Common myeloid progenitor, CD34-positive (primary cell): ENCODE data around the gene KIT.

Experiments
- CTCF ChIA-PET: fragments of 350-600 bp; sonication (Branson Sonifier 250); formaldehyde crosslinking; loops from one replicate; lab custom pipeline; 2021; ENCODE audit warnings: antibody characterized with exemption; lab: Charles Lee
- POLR2A ChIA-PET: fragments of 350-600 bp; sonication (Branson Sonifier 250); formaldehyde crosslinking; loops from one replicate; lab custom pipeline; 2021; ENCODE audit warnings: antibody characterized with exemption; lab: Charles Lee
- DNase-seq, 3 donors: peaks; one replicate each; pipeline versions ENCODE4 v3.0.0 to v3.0.0-alpha.2; 2013
- H3K27ac ChIP-seq, 2 experiments: 1 replicate in 1 of 2; 2 replicates in 1 of 2; pipeline ENCODE4 v1.7.0; 2013; ENCODE audit warnings: inconsistent platforms in 2 of 2, low read length in 2 of 2, mild to moderate bottlenecking in 2 of 2, low read depth in 1 of 2, moderate library complexity in 1 of 2; ENCODE audit not compliant: severe bottlenecking in 2 of 2, insufficient read depth in 1 of 2, poor library complexity in 1 of 2
- H3K27me3 ChIP-seq, 5 experiments: replicated peaks in 2 of 5; 1 replicate in 3 of 5; 2 replicates in 2 of 5; pipeline versions ENCODE4 v1.6.1 to v1.7.0; 2013; ENCODE audit warnings: low read length in 4 of 5, mild to moderate bottlenecking in 2 of 5, moderate library complexity in 2 of 5, inconsistent platforms in 1 of 5; ENCODE audit not compliant: insufficient read depth in 5 of 5, control insufficient read depth in 4 of 5
- H3K36me3 ChIP-seq, 4 experiments: 1 replicate in 2 of 4; 2 replicates in 2 of 4; pipeline versions ENCODE4 v1.6.1 to v1.7.0; 2013; ENCODE audit warnings: low read length in 3 of 4, control low read depth in 1 of 4, mild to moderate bottlenecking in 1 of 4; ENCODE audit not compliant: control insufficient read depth in 4 of 4, insufficient read depth in 4 of 4
- H3K4me1 ChIP-seq, 4 experiments: 1 replicate in 3 of 4; 2 replicates in 1 of 4; pipeline versions ENCODE4 v1.6.1 to v1.7.1; 2013; ENCODE audit warnings: low read length in 3 of 4, mild to moderate bottlenecking in 3 of 4, control low read depth in 1 of 4, inconsistent platforms in 1 of 4, moderate library complexity in 1 of 4; ENCODE audit not compliant: control insufficient read depth in 4 of 4, insufficient read depth in 4 of 4; ENCODE audit errors: control extremely low read depth in 1 of 4
- H3K4me3 ChIP-seq, 7 experiments: 1 replicate in 4 of 7; 2 replicates in 3 of 7; pipeline versions ENCODE4 v1.5.1 to v1.7.0; 2013; ENCODE audit warnings: mild to moderate bottlenecking in 7 of 7, low read length in 6 of 7, moderate library complexity in 6 of 7, inconsistent platforms in 2 of 7, low read depth in 2 of 7, control low read depth in 1 of 7; ENCODE audit not compliant: insufficient read depth in 4 of 7, control insufficient read depth in 1 of 7; ENCODE audit errors: extremely low read depth in 1 of 7
- H3K9me3 ChIP-seq, 5 experiments: 1 replicate in 4 of 5; 2 replicates in 1 of 5; pipeline versions ENCODE4 v1.6.1 to v1.7.1; 2013; ENCODE audit warnings: low read length in 4 of 5, mild to moderate bottlenecking in 2 of 5, inconsistent platforms in 1 of 5, low read depth in 1 of 5, moderate library complexity in 1 of 5; ENCODE audit not compliant: control insufficient read depth in 4 of 5, insufficient read depth in 2 of 5; ENCODE audit errors: control extremely low read depth in 1 of 5
- WGBS: methylation state at CpG from one replicate; pipeline ENCODE4 v1.1.5; 2013; ENCODE audit not compliant: insufficient coverage; 5-methylcytosine and 5-hydroxymethylcytosine counted together

The KIT gene

GRCh38 chr4:54783402-54784110 is 125.8 kb downstream of the KIT start:
- no peak overlapping the region for H3K4me3 ChIP-seq
- no peaks in the 10 kb centered on the region for H3K9me3 ChIP-seq
- DNase-seq: peak in 2 of 3 donors; percentile 47 to 59
- POLR2A ChIA-PET: no interaction called here
- no peaks in the 10 kb centered on the region for H3K36me3 ChIP-seq
- no peak overlapping the region for H3K27ac ChIP-seq
- WGBS: 94% methylated on average over 2 of the region's 7 CpGs
- CTCF ChIA-PET: interaction anchor here (1.3 kb wide), 1 partner anchor 465 kb away, joined by 3 read pairs; no protein-coding TSS in a partner anchor
- H3K27me3 ChIP-seq: no peaks in the 10 kb centered on the region
- peaks cover 0 to 22% (median 18%) of the 10 kb centered on the region in 4 experiments for H3K4me1 ChIP-seq

- CTCF ChIA-PET: interaction anchor here (1.3 kb wide), 1 partner anchor 465 kb away, joined by 3 read pairs; no protein-coding TSS in a partner anchor
- H3K4me3 ChIP-seq: no peak overlapping the region
- H3K27me3 ChIP-seq: no peaks in the 10 kb centered on the region
- no peaks in the 10 kb centered on the region for H3K9me3 ChIP-seq
- H3K36me3 ChIP-seq: no peaks in the 10 kb centered on the region
- WGBS: 80% methylated on average over 14 of the region's 14 CpGs
- H3K4me1 ChIP-seq: peaks cover 0 to 22% (median 18%) of the 10 kb centered on the region in 4 experiments
- POLR2A ChIA-PET: no interaction called here
- no peak overlapping the region for H3K27ac ChIP-seq
- DNase-seq: peak; percentile 13 to 82 (median 68)
These were observed 126.5 kb downstream of the KIT start for GRCh38 chr4:54784161-54784671.
